ENCODE results near the gene MS4A2.

MS4A2 gene

GRCh38 chr11:60124802-60125432, 36.5 kb downstream of the MS4A2 start:
- Histone ChIP-seq H3F3A (ENCODE audit: low read depth) (no peaks in the 10 kb centered on the region), H3K9me2 (replicated peaks; ENCODE audit: low read depth, low read length) (no peaks in the 10 kb centered on the region), H3K9ac (ENCODE audit: low read depth, low read length, poor library complexity, severe bottlenecking) (no peak overlapping the region), H3K4me2 (ENCODE audit: low read depth, low read length, poor library complexity, severe bottlenecking) (no peak overlapping the region), H4K20me1 (ENCODE audit: insufficient read depth, low read length, poor library complexity, severe bottlenecking) (no peaks in the 10 kb centered on the region), H3K36me3 (ENCODE audit: insufficient read depth, low read length) (no peaks in the 10 kb centered on the region), H3K27me3 (ENCODE audit: insufficient read depth, low read length, poor library complexity, severe bottlenecking) (no peaks in the 10 kb centered on the region), H3K4me3 (ENCODE audit: low read length, poor library complexity, severe bottlenecking) (no peak overlapping the region), H3K9me3 (ENCODE audit: insufficient read depth, low read depth, low read length) (no peaks in the 10 kb centered on the region), H3K4me1 (ENCODE audit: insufficient read depth, low read length, poor library complexity, severe bottlenecking) (no peaks in the 10 kb centered on the region), H3K79me2 (ENCODE audit: insufficient read depth, low read length) (no peaks in the 10 kb centered on the region), H2AFZ (ENCODE audit: low read length) (no peak overlapping the region)
- no peak for TF ChIP-seq CTCF (conservative IDR thresholded peaks at IDR 0.05; ENCODE audit: low read length)

GRCh38 chr11:60125956-60126585, 37.6 kb downstream of the MS4A2 start:
- Histone ChIP-seq H3K79me2 (ENCODE audit: insufficient read depth, low read length) (no peaks in the 10 kb centered on the region), H3K9ac (ENCODE audit: low read depth, low read length, poor library complexity, severe bottlenecking) (no peak overlapping the region), H4K20me1 (ENCODE audit: insufficient read depth, low read length, poor library complexity, severe bottlenecking) (no peaks in the 10 kb centered on the region), H3K4me1 (ENCODE audit: insufficient read depth, low read length, poor library complexity, severe bottlenecking) (no peaks in the 10 kb centered on the region), H3K27me3 (ENCODE audit: insufficient read depth, low read length, poor library complexity, severe bottlenecking) (no peaks in the 10 kb centered on the region), H3K9me3 (ENCODE audit: insufficient read depth, low read depth, low read length) (no peaks in the 10 kb centered on the region), H2AFZ (ENCODE audit: low read length) (no peak overlapping the region), H3K4me2 (ENCODE audit: low read depth, low read length, poor library complexity, severe bottlenecking) (no peak overlapping the region), H3K36me3 (ENCODE audit: insufficient read depth, low read length) (no peaks in the 10 kb centered on the region), H3K4me3 (ENCODE audit: low read length, poor library complexity, severe bottlenecking) (no peak overlapping the region), H3F3A (ENCODE audit: low read depth) (no peaks in the 10 kb centered on the region), H3K9me2 (replicated peaks; ENCODE audit: low read depth, low read length) (no peaks in the 10 kb centered on the region)
- TF ChIP-seq EZH2phosphoT487 (IDR thresholded peaks at IDR 0.05; ENCODE audit: borderline replicate concordance) = no peak
- TF ChIP-seq CTCF (conservative IDR thresholded peaks at IDR 0.05; ENCODE audit: low read length) = no peak

GRCh38 chr11:60127311-60127811, 38.9 kb downstream of the MS4A2 start:
- H3K27me3 ChIP-seq (ENCODE audit: insufficient read depth, low read length, poor library complexity, severe bottlenecking) = no peaks in the 10 kb centered on the region
- H3K9me2 ChIP-seq (replicated peaks; ENCODE audit: low read depth, low read length) = no peaks in the 10 kb centered on the region
- no peak overlapping the region for H3K4me2 ChIP-seq (ENCODE audit: low read depth, low read length, poor library complexity, severe bottlenecking)
- TF ChIP-seq EZH2phosphoT487 (IDR thresholded peaks at IDR 0.05; ENCODE audit: borderline replicate concordance) = no peak
- TF ChIP-seq CTCF (conservative IDR thresholded peaks at IDR 0.05; ENCODE audit: low read length) = no peak
- H2AFZ ChIP-seq (ENCODE audit: low read length) = no peak overlapping the region
- no peaks in the 10 kb centered on the region for H3K9me3 ChIP-seq (ENCODE audit: insufficient read depth, low read depth, low read length)
- no peaks in the 10 kb centered on the region for H3K79me2 ChIP-seq (ENCODE audit: insufficient read depth, low read length)
- H3K9ac ChIP-seq (ENCODE audit: low read depth, low read length, poor library complexity, severe bottlenecking) = no peak overlapping the region
- H4K20me1 ChIP-seq (ENCODE audit: insufficient read depth, low read length, poor library complexity, severe bottlenecking) = no peaks in the 10 kb centered on the region
- no peaks in the 10 kb centered on the region for H3K36me3 ChIP-seq (ENCODE audit: insufficient read depth, low read length)
- no peaks in the 10 kb centered on the region for H3K4me1 ChIP-seq (ENCODE audit: insufficient read depth, low read length, poor library complexity, severe bottlenecking)
- H3F3A ChIP-seq (ENCODE audit: low read depth) = no peaks in the 10 kb centered on the region
- H3K4me3 ChIP-seq (ENCODE audit: low read length, poor library complexity, severe bottlenecking) = no peak overlapping the region
